Cardiac fibroblast (primary cell): ENCODE data around the gene BTD.

Experiments used
- DNase-seq, 2 donors: peaks; one replicate each; pipeline versions ENCODE4 v3.0.0 to v3.0.0-alpha.2; 2010; ENCODE audit warnings: low read depth in 2 of 2
- H3K4me3 ChIP-seq, 2 donors: replicated peaks in 1 of 2; 1 replicate in 1 of 2; 2 replicates in 1 of 2; pipeline ENCODE4 v1.5.1; 2011; ENCODE audit warnings: low read depth in 2 of 2, low read length in 2 of 2, mild to moderate bottlenecking in 2 of 2, moderate library complexity in 1 of 2
- TF ChIP-seq, protein P1 (sequence below): IDR thresholded peaks from one replicate; pipeline ENCODE4 v1.5.1; 2011; ENCODE audit warnings: low read depth, mild to moderate bottlenecking, low read length, inconsistent platforms

The BTD gene, protein sequence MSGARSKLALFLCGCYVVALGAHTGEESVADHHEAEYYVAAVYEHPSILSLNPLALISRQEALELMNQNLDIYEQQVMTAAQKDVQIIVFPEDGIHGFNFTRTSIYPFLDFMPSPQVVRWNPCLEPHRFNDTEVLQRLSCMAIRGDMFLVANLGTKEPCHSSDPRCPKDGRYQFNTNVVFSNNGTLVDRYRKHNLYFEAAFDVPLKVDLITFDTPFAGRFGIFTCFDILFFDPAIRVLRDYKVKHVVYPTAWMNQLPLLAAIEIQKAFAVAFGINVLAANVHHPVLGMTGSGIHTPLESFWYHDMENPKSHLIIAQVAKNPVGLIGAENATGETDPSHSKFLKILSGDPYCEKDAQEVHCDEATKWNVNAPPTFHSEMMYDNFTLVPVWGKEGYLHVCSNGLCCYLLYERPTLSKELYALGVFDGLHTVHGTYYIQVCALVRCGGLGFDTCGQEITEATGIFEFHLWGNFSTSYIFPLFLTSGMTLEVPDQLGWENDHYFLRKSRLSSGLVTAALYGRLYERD

DNA sequence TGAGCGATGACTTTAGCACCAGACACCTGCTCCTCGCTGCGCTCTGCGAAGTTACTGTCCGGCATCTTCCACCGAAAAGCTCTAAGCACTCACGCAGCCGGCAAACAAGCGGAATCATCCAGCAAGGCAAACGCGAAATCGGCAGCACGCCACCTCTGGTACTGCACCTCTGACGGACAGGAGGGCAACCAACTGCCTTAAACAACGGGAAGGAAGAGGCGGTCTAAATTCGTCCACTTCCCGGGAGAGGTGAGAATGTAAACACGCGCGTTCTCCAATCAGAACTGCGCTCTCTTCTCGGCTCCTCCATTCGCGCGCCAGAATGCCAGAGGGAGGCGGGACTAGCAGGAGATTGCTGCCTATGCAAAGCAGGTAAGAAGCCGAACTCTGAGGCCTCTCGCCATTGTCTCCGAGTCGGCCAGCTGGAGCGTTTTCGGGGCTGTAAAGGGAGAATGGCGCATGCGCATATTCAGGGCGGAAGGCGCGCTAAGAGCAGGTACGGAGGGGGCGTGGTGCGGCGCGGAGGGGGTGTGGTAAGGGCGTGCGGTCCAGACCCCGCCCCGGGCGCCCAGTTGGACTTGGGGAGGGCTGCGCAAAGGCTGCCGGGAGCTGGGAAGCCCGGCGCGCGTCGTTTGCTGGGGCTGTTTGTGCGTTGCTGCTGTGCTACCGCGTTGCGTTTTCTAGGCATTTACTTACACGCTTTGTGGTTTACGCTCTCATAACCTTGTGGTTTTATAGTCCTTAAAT is at the start of gene BTD, which contains the start of gene HACL1:
TSS of gene BTD (plus strand) at position 347 of the 747 bp plus-strand sequence. CDS start 33,695 bp downstream, outside the sequence.
TSS of gene HACL1 (minus strand) at position 171 of the 747 bp plus-strand sequence. CDS start at position 65, 106 bp downstream.
- H3K4me3 ChIP-seq, result peak within 1 kb of the TSS; percentile 98 to 100
- peak; percentile 99 for DNase-seq
- TF ChIP-seq, protein P1, sequence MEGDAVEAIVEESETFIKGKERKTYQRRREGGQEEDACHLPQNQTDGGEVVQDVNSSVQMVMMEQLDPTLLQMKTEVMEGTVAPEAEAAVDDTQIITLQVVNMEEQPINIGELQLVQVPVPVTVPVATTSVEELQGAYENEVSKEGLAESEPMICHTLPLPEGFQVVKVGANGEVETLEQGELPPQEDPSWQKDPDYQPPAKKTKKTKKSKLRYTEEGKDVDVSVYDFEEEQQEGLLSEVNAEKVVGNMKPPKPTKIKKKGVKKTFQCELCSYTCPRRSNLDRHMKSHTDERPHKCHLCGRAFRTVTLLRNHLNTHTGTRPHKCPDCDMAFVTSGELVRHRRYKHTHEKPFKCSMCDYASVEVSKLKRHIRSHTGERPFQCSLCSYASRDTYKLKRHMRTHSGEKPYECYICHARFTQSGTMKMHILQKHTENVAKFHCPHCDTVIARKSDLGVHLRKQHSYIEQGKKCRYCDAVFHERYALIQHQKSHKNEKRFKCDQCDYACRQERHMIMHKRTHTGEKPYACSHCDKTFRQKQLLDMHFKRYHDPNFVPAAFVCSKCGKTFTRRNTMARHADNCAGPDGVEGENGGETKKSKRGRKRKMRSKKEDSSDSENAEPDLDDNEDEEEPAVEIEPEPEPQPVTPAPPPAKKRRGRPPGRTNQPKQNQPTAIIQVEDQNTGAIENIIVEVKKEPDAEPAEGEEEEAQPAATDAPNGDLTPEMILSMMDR, result peak; percentile 26

DNA sequence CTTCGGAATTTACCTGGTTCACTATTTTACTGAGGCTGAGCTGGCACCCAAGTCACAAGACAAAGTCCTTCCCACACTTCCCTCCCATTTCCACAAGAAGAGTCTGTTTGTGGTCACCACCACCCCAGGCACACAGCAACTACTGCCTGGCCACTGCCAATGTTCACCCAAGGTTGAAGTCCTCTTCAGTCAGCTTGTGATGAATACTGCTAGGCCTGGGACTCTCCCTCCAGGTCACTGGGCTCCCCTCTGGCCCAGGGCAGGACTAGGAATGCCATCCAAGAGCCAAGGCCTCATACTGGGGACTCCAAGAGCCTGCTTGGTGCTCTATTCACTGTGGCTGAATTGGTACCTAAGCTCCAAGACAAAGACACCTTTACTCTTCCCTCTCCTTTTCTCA is 49.6 kb upstream of the BTD start:
- TF ChIP-seq, protein P1, result no peak
- DNase-seq, result no peak
- H3K4me3 ChIP-seq, result no peak overlapping the region

DNA sequence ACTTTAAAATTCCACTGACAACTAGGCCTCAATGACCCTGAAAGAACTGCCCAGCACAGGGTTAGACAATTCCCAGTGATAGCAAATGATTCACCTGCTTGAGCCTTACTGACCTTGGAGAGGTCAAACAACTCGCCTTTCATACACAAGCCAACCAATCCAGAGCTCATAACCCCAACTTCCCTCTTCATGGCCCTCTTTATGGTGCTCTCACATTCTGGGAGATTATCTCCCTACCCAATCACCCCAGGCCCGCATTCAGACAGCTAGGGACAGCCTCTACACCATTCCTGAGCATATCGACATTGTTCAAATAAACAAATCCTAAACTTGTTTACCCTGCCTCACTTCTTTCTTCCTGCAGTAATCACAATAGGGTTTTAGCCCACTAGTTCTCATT is 47.8 kb upstream of the BTD start:
- DNase-seq, result no peak
- TF ChIP-seq, protein P1, result no peak
- H3K4me3 ChIP-seq, result no peak overlapping the region

DNA sequence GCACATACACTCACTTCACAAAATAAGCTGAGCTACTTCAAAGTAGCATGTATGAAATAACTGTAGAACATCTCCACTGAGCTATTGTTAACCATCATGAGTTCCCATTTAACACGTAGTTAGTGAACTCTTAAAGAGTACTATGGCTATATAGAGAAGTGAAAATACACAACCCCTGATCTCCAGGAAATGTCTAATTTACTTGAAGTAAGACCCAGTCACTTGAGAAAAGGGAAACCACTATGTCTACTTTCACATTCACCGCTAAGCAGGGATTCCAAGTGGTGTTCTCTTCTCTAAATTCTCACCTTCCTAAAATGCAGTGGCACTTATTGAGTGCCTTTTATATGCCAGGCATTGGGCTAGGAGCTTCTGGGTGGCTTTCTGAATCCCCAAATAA is 45.0 kb upstream of the BTD start:
- H3K4me3 ChIP-seq, result no peak overlapping the region
- TF ChIP-seq, protein P1, result no peak
- DNase-seq, result no peak

DNA sequence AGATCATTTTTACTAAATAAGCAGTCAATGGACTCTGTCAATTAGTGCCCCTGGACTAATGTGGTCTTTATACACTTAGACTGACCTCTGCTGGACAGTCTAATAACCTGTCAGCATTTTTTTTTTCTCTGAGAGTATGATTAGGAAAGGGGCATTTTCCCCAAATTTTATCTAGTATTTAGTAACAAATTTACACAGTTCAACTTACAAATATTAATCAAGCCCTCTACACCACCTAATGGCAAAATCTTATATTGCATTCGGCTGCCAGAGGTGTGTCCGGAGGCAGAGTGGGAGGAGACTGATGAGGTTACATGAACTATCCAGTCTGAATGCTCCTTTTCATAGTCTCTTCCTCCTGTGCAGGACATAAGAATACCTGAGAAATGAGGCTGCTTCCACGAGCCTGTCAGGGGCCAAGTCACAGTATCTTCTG is 44.0 kb upstream of the BTD start:
- TF ChIP-seq, protein P1, result peak; percentile 45
- peak; percentile 77 to 88 for DNase-seq
- no peak overlapping the region for H3K4me3 ChIP-seq

DNA sequence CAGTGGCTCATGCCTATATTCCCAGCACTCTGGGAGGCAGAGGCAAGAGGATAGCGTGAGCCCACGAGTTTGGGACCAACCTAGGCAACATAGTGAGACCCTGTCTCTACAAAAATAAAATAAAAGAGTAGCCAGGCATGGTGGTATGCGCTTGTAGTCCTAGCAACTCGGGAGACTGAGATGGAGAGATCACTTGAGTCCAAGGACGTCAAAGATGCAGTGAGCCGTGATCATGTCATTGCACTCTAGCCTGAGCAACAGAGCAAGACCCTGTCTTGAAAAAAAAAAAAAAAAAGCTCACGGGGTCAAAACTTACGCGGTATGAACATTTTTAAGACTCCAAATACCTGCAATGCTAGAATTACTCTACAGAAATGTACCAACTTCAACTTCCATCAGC is 43.0 kb upstream of the BTD start:
- no peak overlapping the region for H3K4me3 ChIP-seq
- DNase-seq, result no peak

More for the DNA sequence above, 43.0 kb upstream of the BTD start:
- TF ChIP-seq, protein P1, result no peak
